NB4 (cell line): ENCODE measurements around the gene FXYD4.

Source experiments
- TF ChIP-seq, protein P1 (sequence below): IDR thresholded peaks from one replicate; pipeline ENCODE4 v1.5.1; 2012; ENCODE audit warnings: low read depth, low read length
- TF ChIP-seq, protein P2 (sequence below): IDR thresholded peaks from 2 replicates; pipeline ENCODE4 v1.6.1; 2011; ENCODE audit warnings: low read depth, low read length

DNA sequence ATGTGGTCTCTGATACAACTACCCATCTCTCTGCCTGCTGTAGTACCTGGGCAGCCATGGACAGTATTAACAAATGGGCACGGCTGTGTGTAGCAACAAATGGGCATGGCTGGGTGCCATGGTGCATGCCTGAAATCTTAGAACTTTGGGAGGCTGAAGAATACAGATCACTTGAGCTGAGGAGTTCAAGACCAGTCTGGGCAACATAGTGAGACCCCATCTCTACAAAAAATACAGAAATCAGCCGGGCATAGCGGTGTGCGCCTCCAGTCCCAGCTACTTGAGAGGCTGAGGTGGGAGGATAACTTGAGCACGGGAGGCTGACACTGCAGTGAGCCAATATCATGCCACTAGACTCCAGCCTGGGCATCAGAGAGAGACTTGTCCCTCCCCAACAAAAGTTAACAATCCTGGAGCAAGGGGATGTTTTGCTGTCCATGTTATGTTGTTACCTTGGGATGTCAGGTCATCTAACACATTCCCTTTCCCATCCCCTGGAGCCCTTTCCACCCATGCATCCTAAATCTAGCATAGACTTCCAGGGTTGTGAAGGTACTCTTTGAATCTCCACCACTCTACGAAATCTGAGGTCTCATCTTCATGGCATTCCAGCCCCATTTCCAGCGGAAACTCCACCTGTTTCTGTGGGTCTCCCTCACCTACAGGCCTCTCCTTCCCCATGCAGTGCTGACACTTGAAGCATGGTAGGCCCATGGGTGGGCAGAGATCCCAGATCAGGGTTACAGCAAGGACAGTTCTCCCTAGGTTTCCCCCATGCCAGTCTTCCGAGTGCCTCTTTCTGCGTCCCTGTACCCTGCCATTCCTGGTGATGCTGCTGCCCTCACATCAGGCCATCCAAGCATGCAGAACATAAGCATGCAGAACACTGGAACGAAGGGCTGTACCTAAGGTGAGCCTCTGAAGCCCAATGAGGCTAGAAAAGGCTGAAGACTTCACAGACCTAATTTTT lies 13.1 kb downstream of the FXYD4 start:
- TF ChIP-seq, protein P1, sequence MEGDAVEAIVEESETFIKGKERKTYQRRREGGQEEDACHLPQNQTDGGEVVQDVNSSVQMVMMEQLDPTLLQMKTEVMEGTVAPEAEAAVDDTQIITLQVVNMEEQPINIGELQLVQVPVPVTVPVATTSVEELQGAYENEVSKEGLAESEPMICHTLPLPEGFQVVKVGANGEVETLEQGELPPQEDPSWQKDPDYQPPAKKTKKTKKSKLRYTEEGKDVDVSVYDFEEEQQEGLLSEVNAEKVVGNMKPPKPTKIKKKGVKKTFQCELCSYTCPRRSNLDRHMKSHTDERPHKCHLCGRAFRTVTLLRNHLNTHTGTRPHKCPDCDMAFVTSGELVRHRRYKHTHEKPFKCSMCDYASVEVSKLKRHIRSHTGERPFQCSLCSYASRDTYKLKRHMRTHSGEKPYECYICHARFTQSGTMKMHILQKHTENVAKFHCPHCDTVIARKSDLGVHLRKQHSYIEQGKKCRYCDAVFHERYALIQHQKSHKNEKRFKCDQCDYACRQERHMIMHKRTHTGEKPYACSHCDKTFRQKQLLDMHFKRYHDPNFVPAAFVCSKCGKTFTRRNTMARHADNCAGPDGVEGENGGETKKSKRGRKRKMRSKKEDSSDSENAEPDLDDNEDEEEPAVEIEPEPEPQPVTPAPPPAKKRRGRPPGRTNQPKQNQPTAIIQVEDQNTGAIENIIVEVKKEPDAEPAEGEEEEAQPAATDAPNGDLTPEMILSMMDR, result no peak
- TF ChIP-seq, protein P2, sequence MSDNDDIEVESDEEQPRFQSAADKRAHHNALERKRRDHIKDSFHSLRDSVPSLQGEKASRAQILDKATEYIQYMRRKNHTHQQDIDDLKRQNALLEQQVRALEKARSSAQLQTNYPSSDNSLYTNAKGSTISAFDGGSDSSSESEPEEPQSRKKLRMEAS, result no peak
